ENCODE data around the gene PLPP7. TPM values are rescaled to one million over a fixed set of nuclear protein-coding genes. Genes with fewer than 3 reads are reported as not detected.
A peak's percentile ranks its signal among the peaks of the same experiment; 100 is the strongest.

The PLPP7 gene
- total RNA-seq, 1 experiment from 2014 or later, result not detected

DNA sequence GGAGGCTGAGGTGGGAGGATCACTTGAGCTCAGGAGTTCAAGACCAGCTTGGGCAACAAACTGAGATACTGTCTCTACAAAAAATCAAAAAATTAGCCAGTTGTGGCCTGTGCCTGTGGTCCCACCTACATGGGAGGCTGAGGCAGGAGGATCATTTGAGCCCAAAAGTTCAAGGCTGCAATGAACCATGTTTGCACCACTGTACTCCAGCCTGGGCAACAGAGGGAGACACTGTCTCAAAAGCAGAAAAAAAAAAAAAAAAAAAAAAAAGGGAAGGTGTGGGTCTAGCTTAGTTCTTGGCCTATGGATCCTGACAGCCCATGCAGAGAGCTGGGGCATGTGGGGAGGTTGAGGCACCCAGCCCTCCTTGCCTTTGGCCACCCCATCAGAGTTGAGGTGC, 10.9 kb downstream of the PLPP7 start:
- Histone ChIP-seq H3K27ac (ENCODE audit: low read length) (no peak overlapping the region), H2AFZ (ENCODE audit: low read length) (no peak overlapping the region), H3K9me2 (replicated peaks; ENCODE audit: insufficient read depth, low read length) (no peaks in the 10 kb centered on the region), H3K4me2 (ENCODE audit: low read depth, low read length, poor library complexity, severe bottlenecking) (no peak overlapping the region), H3K27me3 (ENCODE audit: low read length) (no peaks in the 10 kb centered on the region), H3K9me3 (ENCODE audit: low read length) (no peaks in the 10 kb centered on the region), H3K4me3 (ENCODE audit: low read length) (no peak overlapping the region), H4K20me1 (ENCODE audit: insufficient read depth, low read depth, low read length) (no peaks in the 10 kb centered on the region), H3K79me2 (ENCODE audit: low read length) (no peaks in the 10 kb centered on the region), H3K4me1 (ENCODE audit: low read length) (peaks cover 4% of the 10 kb centered on the region), H3K9ac (ENCODE audit: low read length) (no peak overlapping the region), H3K36me3 (ENCODE audit: insufficient read depth, low read length) (no peaks in the 10 kb centered on the region)
- peak; percentile 61 for DNase-seq

- no peak overlapping the region for H3K9ac ChIP-seq (ENCODE audit: low read length)
- no peak overlapping the region for H3K4me3 ChIP-seq (ENCODE audit: low read length)
- H3K9me2 ChIP-seq (replicated peaks; ENCODE audit: insufficient read depth, low read length), result no peaks in the 10 kb centered on the region
- no peaks in the 10 kb centered on the region for H3K79me2 ChIP-seq (ENCODE audit: low read length)
- no peak overlapping the region for H3K27ac ChIP-seq (ENCODE audit: low read length)
- no peak for DNase-seq
- no peaks in the 10 kb centered on the region for H3K27me3 ChIP-seq (ENCODE audit: low read length)
- H4K20me1 ChIP-seq (ENCODE audit: insufficient read depth, low read depth, low read length), result no peaks in the 10 kb centered on the region
- peaks cover 4% of the 10 kb centered on the region for H3K4me1 ChIP-seq (ENCODE audit: low read length)
- H3K9me3 ChIP-seq (ENCODE audit: low read length), result no peaks in the 10 kb centered on the region
- no peak overlapping the region for H3K4me2 ChIP-seq (ENCODE audit: low read depth, low read length, poor library complexity, severe bottlenecking)
- H2AFZ ChIP-seq (ENCODE audit: low read length), result no peak overlapping the region
- no peaks in the 10 kb centered on the region for H3K36me3 ChIP-seq (ENCODE audit: insufficient read depth, low read length)
Observed at GRCh38 chr9:131302244-131303075, 12.9 kb downstream of the PLPP7 start.

DNA sequence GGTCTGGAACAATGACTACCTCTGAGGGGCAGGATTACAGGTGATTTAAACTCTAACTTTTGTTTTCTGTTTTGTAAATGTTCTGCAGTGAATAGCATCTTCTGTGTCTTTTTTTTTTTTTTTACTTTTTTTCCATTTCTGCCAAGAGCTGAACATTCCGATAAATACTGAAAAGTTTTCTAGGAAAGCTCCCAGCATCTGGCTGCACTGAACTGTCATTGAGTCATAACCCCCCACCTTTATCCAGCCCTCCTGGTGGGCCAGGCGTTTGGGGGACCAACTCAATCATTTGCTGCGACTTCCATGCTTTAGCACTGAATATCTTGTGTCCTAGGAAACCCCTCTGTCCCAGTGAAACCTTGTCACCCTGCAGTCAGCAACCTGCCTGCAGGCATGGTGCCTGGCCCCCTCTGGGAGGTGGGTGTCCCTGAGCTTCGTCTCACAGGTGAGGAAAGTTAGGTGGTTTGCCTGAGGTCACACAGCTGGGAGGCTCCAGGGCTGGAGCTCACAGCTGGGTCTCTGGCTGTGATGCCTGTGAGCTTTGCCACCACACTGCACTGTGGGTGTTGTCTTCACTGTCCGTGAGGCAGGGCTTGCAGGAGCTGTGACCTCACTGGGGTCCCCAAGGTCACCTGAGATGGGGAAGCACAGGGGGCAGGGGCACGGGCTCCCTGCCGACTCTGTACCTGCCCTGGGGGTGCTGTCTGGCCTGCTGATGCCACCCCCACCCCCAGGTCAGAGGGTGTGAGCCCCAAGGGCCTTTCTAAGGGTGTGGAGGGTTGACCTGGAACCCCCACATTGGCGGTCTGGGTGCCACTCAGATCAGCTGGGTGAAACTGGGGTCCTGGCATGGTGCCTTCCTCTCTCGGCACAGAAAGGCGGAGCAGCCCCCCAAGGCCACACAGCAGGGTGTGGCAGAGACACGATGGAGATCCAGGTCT, 14.1 kb downstream of the PLPP7 start:
- Histone ChIP-seq H3K36me3 (ENCODE audit: insufficient read depth, low read length) (no peaks in the 10 kb centered on the region), H3K9me2 (replicated peaks; ENCODE audit: insufficient read depth, low read length) (no peaks in the 10 kb centered on the region), H3K4me2 (ENCODE audit: low read depth, low read length, poor library complexity, severe bottlenecking) (no peak overlapping the region), H3K27me3 (ENCODE audit: low read length) (no peaks in the 10 kb centered on the region), H3K9ac (ENCODE audit: low read length) (no peak overlapping the region), H4K20me1 (ENCODE audit: insufficient read depth, low read depth, low read length) (no peaks in the 10 kb centered on the region), H3K4me3 (ENCODE audit: low read length) (no peak overlapping the region), H2AFZ (ENCODE audit: low read length) (no peak overlapping the region), H3K79me2 (ENCODE audit: low read length) (no peaks in the 10 kb centered on the region), H3K9me3 (ENCODE audit: low read length) (no peaks in the 10 kb centered on the region), H3K27ac (ENCODE audit: low read length) (no peak overlapping the region), H3K4me1 (ENCODE audit: low read length) (peaks cover 4% of the 10 kb centered on the region)
- DNase-seq, result no peak

DNA sequence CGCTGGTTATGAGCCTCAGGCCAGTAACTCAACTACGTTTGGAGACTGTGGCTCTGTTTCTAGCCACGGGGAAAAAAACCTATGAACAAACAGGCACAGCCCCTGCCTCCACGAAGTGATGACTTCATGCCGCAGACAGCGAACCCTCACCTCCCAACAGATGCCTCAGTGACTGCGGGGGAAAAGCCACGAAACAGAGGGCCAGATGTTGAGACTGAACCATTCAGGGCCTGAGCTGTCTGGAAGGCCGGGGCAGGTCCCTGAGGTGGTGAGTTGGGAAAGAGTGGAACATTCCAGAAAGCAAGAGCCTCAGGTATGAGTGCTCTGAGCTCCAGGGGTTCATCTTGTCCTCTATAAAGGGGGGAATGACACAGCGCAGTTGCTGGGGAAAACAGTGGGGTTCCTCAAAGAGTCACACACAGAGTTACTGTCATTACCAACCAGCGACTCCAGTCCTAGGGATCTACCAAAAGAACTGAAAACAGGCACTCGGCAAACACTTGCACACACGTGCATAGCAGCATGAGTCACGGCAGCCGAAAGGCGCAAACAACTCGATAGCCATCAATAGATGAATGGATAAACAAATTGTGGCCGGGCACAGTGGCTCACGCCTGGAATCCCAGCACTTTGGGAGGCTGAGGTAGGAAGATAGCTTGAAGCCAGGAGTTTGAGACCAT, 15.3 kb downstream of the PLPP7 start:
- H3K9me3 ChIP-seq (ENCODE audit: low read length), result no peaks in the 10 kb centered on the region
- H3K36me3 ChIP-seq (ENCODE audit: insufficient read depth, low read length), result no peaks in the 10 kb centered on the region
- no peak overlapping the region for H3K4me3 ChIP-seq (ENCODE audit: low read length)
- H2AFZ ChIP-seq (ENCODE audit: low read length), result no peak overlapping the region
- H3K27me3 ChIP-seq (ENCODE audit: low read length), result no peaks in the 10 kb centered on the region
- H3K9me2 ChIP-seq (replicated peaks; ENCODE audit: insufficient read depth, low read length), result no peaks in the 10 kb centered on the region
- H4K20me1 ChIP-seq (ENCODE audit: insufficient read depth, low read depth, low read length), result no peaks in the 10 kb centered on the region
- no peak overlapping the region for H3K27ac ChIP-seq (ENCODE audit: low read length)
- no peak for DNase-seq
- H3K79me2 ChIP-seq (ENCODE audit: low read length), result no peaks in the 10 kb centered on the region
- no peak overlapping the region for H3K9ac ChIP-seq (ENCODE audit: low read length)
- no peak overlapping the region for H3K4me2 ChIP-seq (ENCODE audit: low read depth, low read length, poor library complexity, severe bottlenecking)
- H3K4me1 ChIP-seq (ENCODE audit: low read length), result peaks cover 4% of the 10 kb centered on the region

DNA sequence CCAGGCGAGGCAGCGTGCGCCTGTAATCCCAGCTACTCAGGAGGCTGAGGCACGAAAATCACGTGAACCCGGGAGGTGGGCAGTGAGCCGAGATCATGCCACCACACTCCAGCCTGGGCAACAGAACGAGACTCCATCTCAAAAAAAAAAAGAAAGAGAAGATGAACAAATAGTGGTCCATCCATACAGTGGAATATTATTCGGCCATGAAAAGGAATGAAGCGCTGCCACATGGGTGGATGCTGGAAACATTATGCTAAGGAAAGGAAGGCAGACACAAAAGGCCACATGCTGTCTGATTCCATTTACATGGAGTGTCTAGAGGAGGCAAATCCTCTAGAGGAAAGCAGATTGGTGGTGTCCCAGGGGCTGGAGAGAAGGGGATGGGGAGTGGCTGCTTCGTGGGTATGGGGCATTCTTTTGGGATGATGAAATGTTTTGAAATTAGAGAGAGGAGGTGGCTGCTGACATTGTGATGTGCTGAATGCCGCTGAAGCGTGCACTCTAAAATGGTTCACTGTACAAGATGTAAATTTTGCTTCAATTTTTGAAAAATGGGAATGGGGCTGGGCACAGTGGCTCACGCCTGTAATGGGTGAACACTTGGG, 17.0 kb downstream of the PLPP7 start:
- no peak overlapping the region for H3K9ac ChIP-seq (ENCODE audit: low read length)
- no peak overlapping the region for H2AFZ ChIP-seq (ENCODE audit: low read length)
- no peaks in the 10 kb centered on the region for H3K27me3 ChIP-seq (ENCODE audit: low read length)
- H4K20me1 ChIP-seq (ENCODE audit: insufficient read depth, low read depth, low read length), result no peaks in the 10 kb centered on the region
- H3K4me1 ChIP-seq (ENCODE audit: low read length), result peaks cover 1% of the 10 kb centered on the region
- no peak overlapping the region for H3K4me2 ChIP-seq (ENCODE audit: low read depth, low read length, poor library complexity, severe bottlenecking)
- no peaks in the 10 kb centered on the region for H3K36me3 ChIP-seq (ENCODE audit: insufficient read depth, low read length)
- H3K9me2 ChIP-seq (replicated peaks; ENCODE audit: insufficient read depth, low read length), result no peaks in the 10 kb centered on the region
- no peaks in the 10 kb centered on the region for H3K79me2 ChIP-seq (ENCODE audit: low read length)
- H3K9me3 ChIP-seq (ENCODE audit: low read length), result no peaks in the 10 kb centered on the region
- no peak for DNase-seq
- H3K4me3 ChIP-seq (ENCODE audit: low read length), result no peak overlapping the region
- H3K27ac ChIP-seq (ENCODE audit: low read length), result no peak overlapping the region

DNA sequence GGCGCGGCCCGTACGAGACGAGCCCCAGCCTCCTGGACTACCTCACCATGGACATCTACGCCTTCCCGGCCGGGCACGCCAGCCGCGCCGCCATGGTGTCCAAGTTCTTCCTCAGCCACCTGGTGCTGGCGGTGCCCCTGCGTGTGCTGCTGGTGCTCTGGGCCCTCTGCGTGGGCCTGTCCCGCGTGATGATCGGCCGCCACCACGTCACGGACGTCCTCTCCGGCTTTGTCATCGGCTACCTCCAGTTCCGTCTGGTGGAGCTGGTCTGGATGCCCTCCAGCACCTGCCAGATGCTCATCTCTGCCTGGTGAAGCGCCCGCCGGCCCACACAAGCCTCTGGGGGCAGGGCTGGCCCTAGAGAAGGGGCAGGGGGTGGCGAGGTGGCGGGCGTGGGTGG, 18.5 kb downstream of the PLPP7 start:
- Histone ChIP-seq H4K20me1 (ENCODE audit: insufficient read depth, low read depth, low read length) (no peaks in the 10 kb centered on the region), H3K4me2 (ENCODE audit: low read depth, low read length, poor library complexity, severe bottlenecking) (no peak overlapping the region), H3K9me2 (replicated peaks; ENCODE audit: insufficient read depth, low read length) (no peaks in the 10 kb centered on the region), H3K27me3 (ENCODE audit: low read length) (no peaks in the 10 kb centered on the region), H3K9ac (ENCODE audit: low read length) (no peak overlapping the region), H3K9me3 (ENCODE audit: low read length) (no peaks in the 10 kb centered on the region), H3K79me2 (ENCODE audit: low read length) (no peaks in the 10 kb centered on the region), H3K36me3 (ENCODE audit: insufficient read depth, low read length) (no peaks in the 10 kb centered on the region), H3K4me3 (ENCODE audit: low read length) (no peak overlapping the region), H2AFZ (ENCODE audit: low read length) (no peak overlapping the region), H3K27ac (ENCODE audit: low read length) (no peak overlapping the region), H3K4me1 (ENCODE audit: low read length) (no peaks in the 10 kb centered on the region)
- no peak for DNase-seq

- Histone ChIP-seq H3K9ac (ENCODE audit: low read length) (no peak overlapping the region), H2AFZ (ENCODE audit: low read length) (no peak overlapping the region), H3K79me2 (ENCODE audit: low read length) (no peaks in the 10 kb centered on the region), H3K4me2 (ENCODE audit: low read depth, low read length, poor library complexity, severe bottlenecking) (no peak overlapping the region), H3K4me1 (ENCODE audit: low read length) (no peaks in the 10 kb centered on the region), H3K9me3 (ENCODE audit: low read length) (no peaks in the 10 kb centered on the region), H3K9me2 (replicated peaks; ENCODE audit: insufficient read depth, low read length) (no peaks in the 10 kb centered on the region), H3K4me3 (ENCODE audit: low read length) (no peak overlapping the region), H3K36me3 (ENCODE audit: insufficient read depth, low read length) (no peaks in the 10 kb centered on the region), H3K27ac (ENCODE audit: low read length) (no peak overlapping the region), H3K27me3 (ENCODE audit: low read length) (no peaks in the 10 kb centered on the region), H4K20me1 (ENCODE audit: insufficient read depth, low read depth, low read length) (no peaks in the 10 kb centered on the region)
- no peak for DNase-seq
Observed at GRCh38 chr9:131308452-131308851, 18.9 kb downstream of the PLPP7 start.
